Mesenchymal stem cell (in vitro differentiated cells and primary cell): Measurements from ENCODE around the gene RIPPLY2.

ENCODE experiments used
- DNase-seq: peaks from one replicate; pipeline ENCODE4 v3.0.0-alpha.2; 2013
- H2AFZ ChIP-seq: one replicate; pipeline ENCODE4 v1.6.1; 2013; ENCODE audit warnings: low read depth, mild to moderate bottlenecking, control low read depth, inconsistent platforms, low read length, moderate library complexity
- H2AK5ac ChIP-seq: 2 replicates; pipeline ENCODE4 v1.6.1; 2013; ENCODE audit warnings: low read length, moderate library complexity, mild to moderate bottlenecking, inconsistent platforms; ENCODE audit not compliant: severe bottlenecking
- H2BK120ac ChIP-seq: one replicate; pipeline ENCODE4 v1.6.1; 2013; ENCODE audit warnings: low read depth, mild to moderate bottlenecking, inconsistent platforms, low read length, moderate library complexity
- H2BK12ac ChIP-seq, 2 experiments: one replicate each; pipeline ENCODE4 v1.6.1; 2013; ENCODE audit warnings: inconsistent platforms in 2 of 2, low read length in 2 of 2, mild to moderate bottlenecking in 2 of 2, moderate library complexity in 2 of 2, control low read depth in 1 of 2
- H2BK15ac ChIP-seq: one replicate; pipeline ENCODE4 v1.6.1; 2013; ENCODE audit warnings: mild to moderate bottlenecking, low read depth, inconsistent platforms; ENCODE audit not compliant: poor library complexity, severe bottlenecking
- H2BK5ac ChIP-seq: 2 replicates; pipeline ENCODE4 v1.6.1; 2013; ENCODE audit warnings: low read depth, mild to moderate bottlenecking, low read length, control low read depth, inconsistent platforms; ENCODE audit not compliant: poor library complexity, severe bottlenecking
- H3K14ac ChIP-seq, 2 experiments: one replicate each; pipeline ENCODE4 v1.6.1; 2013; ENCODE audit warnings: inconsistent platforms in 2 of 2, low read length in 2 of 2, control low read depth in 1 of 2, mild to moderate bottlenecking in 1 of 2, moderate library complexity in 1 of 2
- H3K18ac ChIP-seq, 2 experiments: one replicate each; pipeline ENCODE4 v1.6.1; 2013; ENCODE audit warnings: inconsistent platforms in 2 of 2, low read length in 2 of 2, control low read depth in 1 of 2, low read depth in 1 of 2, mild to moderate bottlenecking in 1 of 2
- H3K23ac ChIP-seq, 2 experiments: one replicate each; pipeline ENCODE4 v1.6.1; 2013; ENCODE audit warnings: inconsistent platforms in 2 of 2, low read length in 2 of 2, mild to moderate bottlenecking in 2 of 2, moderate library complexity in 2 of 2, control low read depth in 1 of 2
- H3K27ac ChIP-seq: 2 replicates; pipeline ENCODE4 v1.5.1; 2013; ENCODE audit warnings: mild to moderate bottlenecking, moderate library complexity, low read length, control low read depth, inconsistent platforms; ENCODE audit not compliant: poor library complexity, severe bottlenecking
- H3K27me3 ChIP-seq, 2 experiments: 2 replicates each; pipeline versions ENCODE4 v1.6.1 to v1.7.0; 2013; ENCODE audit warnings: low read length in 2 of 2, mild to moderate bottlenecking in 2 of 2, moderate library complexity in 2 of 2, control low read depth in 1 of 2, inconsistent platforms in 1 of 2; ENCODE audit not compliant: control insufficient read depth in 1 of 2, insufficient read depth in 1 of 2
- H3K36me3 ChIP-seq, 2 experiments: 2 replicates each; pipeline versions ENCODE4 v1.6.1 to v1.7.0; 2013; ENCODE audit warnings: low read length in 2 of 2, control low read depth in 1 of 2, inconsistent platforms in 1 of 2, low read depth in 1 of 2, mild to moderate bottlenecking in 1 of 2; ENCODE audit not compliant: insufficient read depth in 2 of 2, control insufficient read depth in 1 of 2
- H3K4ac ChIP-seq, 2 experiments: one replicate each; pipeline ENCODE4 v1.6.1; 2013; ENCODE audit warnings: inconsistent platforms in 2 of 2, low read length in 2 of 2, mild to moderate bottlenecking in 2 of 2, moderate library complexity in 2 of 2, control low read depth in 1 of 2, low read depth in 1 of 2
- H3K4me1 ChIP-seq: 2 replicates; pipeline ENCODE4 v1.6.1; 2013; ENCODE audit warnings: low read depth, low read length, control low read depth; ENCODE audit not compliant: control insufficient read depth, insufficient read depth
- H3K4me2 ChIP-seq: 2 replicates; pipeline ENCODE4 v1.6.1; 2013; ENCODE audit warnings: low read length, mild to moderate bottlenecking, inconsistent platforms; ENCODE audit not compliant: poor library complexity, severe bottlenecking
- H3K4me3 ChIP-seq, 2 experiments: 2 replicates each; pipeline versions ENCODE4 v1.5.1 to v1.7.0; 2013; ENCODE audit warnings: low read length in 2 of 2, mild to moderate bottlenecking in 2 of 2, control low read depth in 1 of 2, low read depth in 1 of 2; ENCODE audit not compliant: insufficient read depth in 1 of 2
- H3K79me1 ChIP-seq: replicated peaks from 2 replicates; pipeline ENCODE4 v1.6.1; 2013; ENCODE audit warnings: mild to moderate bottlenecking, control low read depth, low read length, inconsistent platforms; ENCODE audit not compliant: poor library complexity, severe bottlenecking
- H3K9ac ChIP-seq: 2 replicates; pipeline ENCODE4 v1.7.0; 2013; ENCODE audit warnings: mild to moderate bottlenecking, low read length, moderate library complexity
- H3K9me3 ChIP-seq: 2 replicates; pipeline ENCODE4 v1.7.0; 2013; ENCODE audit warnings: mild to moderate bottlenecking, low read length; ENCODE audit not compliant: control insufficient read depth
- H4K8ac ChIP-seq: one replicate; pipeline ENCODE4 v1.6.1; 2013; ENCODE audit warnings: inconsistent platforms, mild to moderate bottlenecking, low read length, moderate library complexity
- H4K91ac ChIP-seq: one replicate; pipeline ENCODE4 v1.6.1; 2013; ENCODE audit warnings: mild to moderate bottlenecking, low read length, inconsistent platforms
- WGBS: methylation state at CpG from one replicate; pipeline ENCODE4 v1.1.7; 2013; ENCODE audit warnings: mixed read lengths; 5-methylcytosine and 5-hydroxymethylcytosine counted together

RIPPLY2 gene

GRCh38 chr6:83905648-83906047 is 52.5 kb downstream of the RIPPLY2 start:
- Histone ChIP-seq H4K8ac (peak overlapping the region; percentile 53), H3K14ac (no peak overlapping the region), H3K79me1 (peaks cover 24% of the 10 kb centered on the region), H3K27ac (no peak overlapping the region), H2AK5ac (no peak overlapping the region), H3K9me3 (peaks cover 4% of the 10 kb centered on the region), H3K18ac (no peak overlapping the region), H3K23ac (no peak overlapping the region), H3K4me2 (no peak overlapping the region), H2BK12ac (no peak overlapping the region), H3K9ac (no peak overlapping the region), H4K91ac (no peak overlapping the region), H2AFZ (no peak overlapping the region), H3K4ac (no peak overlapping the region), H2BK120ac (no peak overlapping the region), H3K4me3 (no peak overlapping the region), H2BK15ac (no peak overlapping the region), H3K4me1 (no peaks in the 10 kb centered on the region), H2BK5ac (no peak overlapping the region), H3K27me3 (no peaks in the 10 kb centered on the region), H3K36me3 (peaks cover 0 to 4% of the 10 kb centered on the region in 2 experiments)
- WGBS, result 100% methylated on average over 4 of the region's 4 CpGs
- DNase-seq, result no peak
